Activated CD4-positive, CD25-positive, alpha-beta regulatory T cell (primary cell): ENCODE data around the gene TMED5.
"Not testable (repeated sequence)": the region's sequence is repeated elsewhere in the genome, so short reads cannot be mapped to it uniquely, and the experiment has no call there.

Source experiments
- DNase-seq, 4 experiments: peaks; one replicate each; lab custom pipeline; 2025; lab: John Stamatoyannopoulos, UW

The TMED5 gene

DNA sequence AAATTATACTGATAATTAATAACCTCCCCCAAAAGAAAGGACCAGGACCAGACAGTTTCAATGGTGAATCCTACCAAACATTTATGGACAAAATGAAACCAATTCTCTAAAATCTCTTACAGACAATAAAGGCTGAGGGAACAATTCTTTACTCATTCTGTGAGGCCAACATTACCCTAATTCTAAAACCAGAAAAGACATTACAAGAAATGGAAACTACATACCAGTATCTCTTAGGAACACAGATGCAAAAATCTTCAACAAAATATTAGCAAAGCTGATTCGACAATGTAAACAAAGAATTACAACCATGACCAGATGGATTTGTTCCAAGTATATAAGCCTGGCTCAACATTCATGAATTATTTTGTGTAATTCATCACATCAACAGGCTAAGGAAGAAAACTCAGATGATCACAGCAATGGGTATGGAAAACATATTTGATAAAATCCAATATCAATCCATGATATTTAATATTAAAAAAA, 8.6 kb downstream of the TMED5 start:
- no peak for DNase-seq

DNA sequence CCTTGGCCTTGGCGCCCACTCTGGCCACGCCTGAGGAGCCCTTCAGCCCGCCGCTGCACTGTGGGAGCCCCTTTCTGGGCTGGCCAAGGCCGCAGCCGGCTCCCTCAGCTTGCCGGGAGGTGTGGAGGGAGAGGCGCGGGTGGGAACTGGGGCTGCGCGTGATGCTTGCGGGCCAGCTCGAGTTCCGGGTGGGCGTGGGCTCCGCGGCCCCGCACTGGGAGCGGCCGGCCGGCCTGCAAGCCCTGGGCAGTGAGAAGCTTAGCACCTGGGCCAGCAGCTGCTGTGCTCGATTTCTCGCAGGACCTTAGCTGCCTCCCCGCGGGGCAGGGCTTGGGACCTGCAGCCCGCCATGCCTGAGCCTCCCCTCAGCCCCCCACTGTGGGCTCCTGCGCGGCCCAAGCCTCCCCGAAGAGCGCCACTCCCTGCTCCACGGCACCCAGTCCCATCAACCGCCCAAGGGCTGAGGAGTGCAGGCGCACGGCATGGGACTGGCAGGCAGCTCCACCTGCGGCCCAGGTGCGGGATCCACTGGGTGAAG, 10.0 kb downstream of the TMED5 start:
- not testable (repeated sequence) for DNase-seq

DNA sequence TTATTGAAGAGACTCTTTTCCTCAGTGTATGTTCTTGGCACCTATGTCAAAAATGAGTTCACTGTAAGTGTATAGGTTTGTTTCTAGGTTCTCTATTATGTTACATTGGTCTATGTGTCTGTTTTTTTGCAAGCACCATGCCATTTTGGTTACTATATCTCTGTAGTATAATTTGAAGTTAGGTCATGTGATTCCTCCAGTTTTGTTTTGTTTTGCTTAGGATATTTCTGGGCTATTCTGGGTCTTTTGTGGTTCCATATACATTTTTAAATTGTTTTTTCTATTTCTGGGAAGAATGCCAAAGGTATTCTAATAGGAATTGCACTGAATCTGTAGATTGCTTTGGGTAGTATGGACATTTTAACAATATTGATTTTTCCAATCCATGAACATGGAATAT, 13.2 kb downstream of the TMED5 start:
- no peak for DNase-seq

DNA sequence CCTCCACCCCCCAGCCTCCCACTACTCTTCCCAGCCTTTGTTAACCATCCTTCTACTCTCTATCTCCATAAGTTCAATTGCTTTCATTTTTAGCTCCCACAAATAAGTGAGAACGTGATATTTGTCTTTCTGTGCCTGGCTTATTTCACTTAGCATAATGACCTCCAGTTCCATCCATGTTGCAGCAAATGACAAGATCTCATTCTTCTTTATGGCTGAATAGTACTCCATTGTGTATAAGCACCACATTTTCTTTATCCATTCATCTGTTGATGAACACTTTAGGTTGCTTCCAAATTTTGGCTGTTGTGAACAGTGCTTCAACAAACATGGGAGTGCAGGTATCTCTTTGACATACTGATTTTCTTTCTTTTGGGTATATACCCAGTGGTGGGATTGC, 14.3 kb downstream of the TMED5 start:
- DNase-seq, result not testable (repeated sequence)

DNA sequence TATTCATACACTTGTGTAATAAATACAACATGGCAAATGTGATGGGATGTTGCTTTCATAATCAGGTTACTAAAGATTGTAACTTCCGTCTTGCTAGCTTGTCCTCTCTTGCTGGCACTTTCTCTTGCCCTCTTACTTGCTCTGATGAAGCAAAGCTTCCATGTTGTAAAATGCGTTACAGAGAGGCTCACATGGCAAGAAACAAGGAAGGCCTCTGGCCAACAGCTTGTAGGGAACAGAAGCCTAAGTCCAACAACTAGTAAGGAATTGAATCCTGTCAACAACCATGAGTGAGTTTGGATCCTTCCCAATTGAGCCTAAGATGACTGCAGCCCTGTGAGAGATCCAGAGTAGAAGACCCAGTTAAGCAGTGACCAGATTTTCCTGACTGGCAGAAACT, 15.4 kb downstream of the TMED5 start:
- DNase-seq, result no peak

DNA sequence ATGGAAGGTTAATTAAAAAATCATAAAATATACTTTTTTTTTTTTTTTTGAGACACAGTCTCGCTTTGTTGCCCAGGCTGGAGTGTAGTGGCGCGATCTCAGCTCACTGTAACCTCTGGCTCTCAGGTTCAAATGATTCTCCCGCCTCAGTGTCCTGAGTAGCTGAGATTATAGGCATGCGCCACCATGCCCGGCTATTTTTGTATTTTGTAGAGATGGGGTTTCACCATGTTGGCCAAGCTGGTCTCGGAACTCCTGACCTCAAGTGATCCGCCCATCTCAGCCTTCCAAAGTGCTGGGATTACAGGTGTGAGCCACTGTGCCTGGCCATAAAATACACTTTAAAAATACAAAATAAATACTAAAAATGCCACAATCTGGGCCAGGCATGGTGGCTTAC, 16.9 kb downstream of the TMED5 start:
- not testable (repeated sequence) for DNase-seq

DNA sequence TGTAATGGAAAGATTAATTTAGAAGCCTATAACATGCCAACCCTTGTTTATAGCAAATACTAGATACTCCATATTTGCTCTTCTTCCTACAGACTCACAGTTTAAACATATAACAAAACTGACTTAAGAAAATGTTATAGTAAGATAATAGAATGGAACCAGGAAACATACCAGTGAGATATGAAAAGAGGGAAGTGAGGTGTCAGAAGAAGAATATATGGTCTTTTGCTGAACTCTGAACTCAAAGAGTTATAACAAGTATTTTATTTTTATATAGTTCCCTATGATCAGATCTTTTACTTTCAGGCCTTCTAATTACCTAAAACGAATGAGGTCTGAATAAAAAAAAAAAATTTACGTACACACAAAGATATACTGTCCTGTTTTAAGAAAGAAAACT, 20.9 kb downstream of the TMED5 start:
- DNase-seq, result no peak

DNA sequence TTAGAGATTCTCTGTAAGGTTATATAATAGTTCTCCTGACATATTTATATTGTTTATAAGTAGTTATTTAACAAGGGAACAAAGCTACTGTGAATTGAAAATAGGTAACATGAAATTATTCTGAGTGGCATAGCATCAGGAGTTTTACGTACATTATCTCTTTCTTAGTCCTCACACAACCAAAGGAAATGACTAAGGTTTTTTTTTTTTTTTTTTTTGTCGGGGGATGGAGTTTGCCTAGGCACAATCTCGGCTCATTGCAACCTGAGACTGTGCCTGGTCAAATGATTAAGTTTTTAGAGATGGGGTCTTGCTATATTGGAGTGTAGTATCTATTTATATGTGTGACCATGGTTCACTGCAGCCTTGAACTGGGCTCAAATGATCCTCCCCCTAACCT, 24.9 kb downstream of the TMED5 start:
- no peak for DNase-seq

DNA sequence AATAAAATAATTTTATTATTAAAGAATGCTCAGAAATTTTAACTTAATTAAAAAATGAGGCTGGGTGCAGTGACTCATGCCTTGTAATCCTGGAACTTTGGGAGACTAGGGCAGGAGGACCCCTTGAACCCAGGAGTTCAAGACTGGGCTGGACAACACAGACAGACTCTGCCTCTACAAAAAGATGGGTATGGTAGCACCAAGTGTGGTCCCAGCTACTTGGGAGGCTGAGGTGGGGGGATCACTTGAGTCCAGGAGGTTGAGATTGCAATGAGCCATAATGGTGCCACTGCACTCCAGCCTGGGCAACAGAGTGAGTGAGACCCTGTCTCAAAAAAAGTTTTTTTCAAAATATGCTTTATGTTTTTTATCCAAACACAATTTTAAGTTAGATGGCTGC, 25.3 kb downstream of the TMED5 start:
- DNase-seq, result no peak

DNA sequence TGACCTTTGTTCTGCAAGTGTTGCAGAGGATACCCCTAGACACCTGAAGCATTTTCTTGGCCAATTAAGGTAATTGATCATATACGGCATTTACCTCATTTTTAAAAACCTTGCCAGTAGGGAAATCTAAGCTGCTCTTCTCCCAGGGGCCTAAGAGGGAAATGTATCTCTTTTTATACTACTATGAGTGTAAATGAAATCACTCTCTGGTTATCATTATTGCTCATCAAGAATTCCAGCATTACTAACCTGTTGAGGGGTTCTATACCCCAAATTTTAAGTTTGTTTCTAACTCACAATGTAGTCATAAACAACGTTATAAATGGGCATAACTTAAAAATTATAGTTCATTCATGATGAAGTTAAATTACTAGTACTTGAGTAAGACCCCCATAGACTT, 27.4 kb downstream of the TMED5 start:
- DNase-seq, result no peak

DNA sequence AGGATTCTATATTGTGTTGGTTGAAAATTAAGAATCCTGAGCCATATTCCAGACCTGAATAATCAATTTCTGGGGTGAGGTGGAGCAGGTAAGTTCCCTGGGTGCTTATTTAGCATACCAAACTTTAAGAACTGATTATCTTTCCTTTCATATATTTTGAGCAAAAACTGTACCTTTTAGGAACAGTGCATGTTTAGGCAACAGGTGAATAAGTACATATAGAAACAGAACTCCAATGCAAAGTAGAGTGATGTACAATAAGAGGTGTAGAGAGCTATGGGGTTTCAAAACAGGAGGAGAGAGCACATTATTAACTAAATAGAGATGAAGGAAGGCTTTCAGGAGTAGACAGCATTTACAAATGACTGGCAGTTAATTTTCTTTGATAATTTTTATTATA, 28.7 kb downstream of the TMED5 start:
- no peak for DNase-seq

DNA sequence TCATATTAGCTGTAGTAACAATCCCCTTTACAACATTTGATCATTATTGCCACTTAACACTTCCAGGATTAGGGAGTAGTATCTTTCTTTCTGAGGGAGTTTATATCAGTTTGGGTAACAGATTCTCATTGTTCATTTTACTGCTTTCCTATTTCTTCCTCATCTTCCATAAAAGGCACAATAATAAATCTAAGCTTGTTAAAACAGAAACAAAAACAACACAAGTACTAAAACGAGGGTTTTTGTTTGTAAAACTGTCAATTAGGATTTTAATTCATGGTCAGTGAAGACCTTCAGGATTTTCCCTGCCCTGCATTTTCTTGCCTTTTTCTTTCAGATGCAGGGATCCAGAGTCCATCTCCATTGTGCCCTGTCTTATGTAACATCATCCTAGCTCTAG, 29.5 kb downstream of the TMED5 start:
- no peak for DNase-seq

DNA sequence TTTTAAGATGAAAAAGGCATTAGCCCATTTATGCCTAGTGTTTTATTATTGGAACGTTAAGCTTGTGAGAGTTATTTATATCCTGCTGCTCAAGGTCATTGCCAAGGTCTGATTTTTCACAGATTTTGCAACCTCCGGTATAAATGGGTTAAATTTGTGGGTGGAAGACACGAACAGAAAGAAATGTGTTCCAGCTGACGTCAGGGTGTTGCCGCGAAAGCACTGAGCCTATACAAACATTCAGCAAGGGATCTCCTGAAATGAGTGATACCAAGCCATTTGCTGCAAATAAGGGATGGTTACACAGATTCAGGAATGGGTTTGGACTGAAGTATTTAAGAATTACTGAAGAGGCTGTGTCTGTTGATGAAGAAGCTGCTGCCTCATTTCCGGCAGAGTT, 32.2 kb downstream of the TMED5 start:
- DNase-seq, result no peak

DNA sequence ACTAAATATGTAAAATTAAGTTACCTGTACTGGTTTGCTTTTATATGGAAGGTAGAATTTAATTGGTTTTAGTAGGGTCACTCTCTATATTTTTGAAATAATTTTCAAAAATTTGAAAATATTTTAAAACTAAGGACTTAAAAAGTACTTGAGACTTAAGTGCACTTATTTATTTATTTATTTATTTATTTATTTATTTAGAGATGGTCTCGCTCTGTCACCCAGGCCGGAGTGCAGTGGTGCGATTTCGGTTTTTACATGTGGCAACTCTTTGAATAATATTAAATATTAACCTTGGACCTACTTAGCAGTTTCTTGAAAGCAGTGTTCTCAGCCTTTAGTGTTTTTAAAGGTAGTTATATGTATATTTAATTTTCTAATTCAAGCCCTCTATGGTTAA, 36.4 kb downstream of the TMED5 start:
- DNase-seq, result no peak

DNA sequence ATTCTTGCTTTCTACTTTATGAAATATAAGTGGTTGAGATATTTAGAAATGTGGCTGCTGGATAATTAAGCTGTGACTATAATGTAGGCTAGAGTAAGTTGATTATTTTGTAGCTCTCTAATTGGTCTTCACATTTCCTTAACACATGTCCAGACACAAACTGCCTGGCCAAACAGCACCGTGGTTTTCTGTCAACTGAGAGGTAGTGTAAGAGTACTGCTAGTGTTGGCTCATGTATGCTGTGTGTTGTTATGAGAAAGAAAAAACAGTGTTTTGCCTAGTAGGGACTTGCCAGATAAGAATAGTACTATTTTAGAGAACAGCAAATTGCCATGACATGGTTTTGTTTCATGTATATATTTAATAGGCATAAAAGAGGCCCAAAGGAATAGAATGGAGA, 37.1 kb downstream of the TMED5 start:
- no peak for DNase-seq

DNA sequence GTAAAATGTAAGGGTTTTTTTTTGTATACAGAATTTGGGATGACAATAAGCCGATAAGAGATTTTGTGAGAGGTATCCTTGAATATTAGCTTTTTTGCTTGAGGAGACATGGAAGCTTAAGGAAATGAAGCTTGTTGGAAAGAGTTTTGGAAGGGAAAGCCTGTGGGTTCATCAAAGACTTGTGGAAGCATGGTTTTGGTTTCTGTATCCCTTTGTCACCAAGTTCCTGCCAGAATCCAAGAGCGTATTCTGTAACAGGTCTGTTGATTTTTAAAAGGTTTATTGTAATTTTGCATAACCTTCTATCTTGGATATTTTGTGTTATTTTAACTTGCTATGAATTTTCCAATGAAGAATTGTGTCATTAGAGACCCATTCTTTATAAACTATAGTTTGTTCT, 38.1 kb downstream of the TMED5 start:
- DNase-seq, result no peak

DNA sequence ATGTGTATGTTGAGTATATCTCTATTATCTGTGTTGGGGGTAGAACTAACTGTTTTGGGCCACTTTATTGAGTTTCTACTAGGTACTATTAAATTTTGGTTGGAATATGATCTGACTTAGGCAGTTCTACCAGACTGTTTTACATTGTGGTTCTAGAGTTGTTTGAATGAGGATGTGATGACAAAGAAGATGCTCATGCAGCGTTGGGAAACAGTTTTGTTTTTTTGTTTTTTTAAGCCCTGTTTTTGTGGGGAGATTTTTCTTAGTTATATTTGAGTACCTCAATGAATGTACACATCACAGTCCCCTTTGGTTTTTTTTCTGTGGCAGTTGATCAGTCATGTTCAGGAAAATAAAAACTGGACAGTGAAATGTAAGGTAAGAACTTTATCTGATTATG, 40.1 kb downstream of the TMED5 start:
- no peak for DNase-seq

DNA sequence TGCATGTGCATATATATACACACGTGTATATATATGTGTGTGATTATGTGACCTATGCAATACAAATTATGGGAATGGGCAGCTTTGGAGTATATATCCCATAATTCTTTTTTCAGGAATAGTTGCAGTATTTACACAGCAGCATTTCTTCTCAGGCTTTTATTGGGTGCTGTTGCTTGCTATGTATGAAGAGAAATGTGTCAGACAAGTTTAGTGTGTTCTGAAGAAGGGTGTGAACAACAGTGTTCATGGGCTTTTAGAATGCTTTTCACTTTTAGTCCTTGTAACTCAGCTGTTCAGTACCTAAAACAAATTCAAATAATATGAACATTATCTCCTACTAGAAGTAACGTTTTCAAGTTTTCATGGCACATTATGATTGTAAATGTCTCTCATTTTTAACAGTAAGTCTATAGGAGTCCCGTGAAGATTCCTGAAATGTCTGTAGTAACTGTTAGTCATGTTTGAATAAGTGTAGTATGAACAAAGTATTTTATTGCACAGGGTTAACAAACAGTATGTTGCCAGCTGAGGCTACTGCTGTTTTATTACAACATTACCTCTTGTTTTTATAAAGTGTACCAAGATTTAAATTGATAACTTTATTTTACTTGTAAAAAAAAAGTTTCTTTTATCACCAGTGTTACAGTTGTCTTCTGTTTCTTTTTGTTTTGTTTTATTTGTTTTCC, 42.5 kb downstream of the TMED5 start:
- DNase-seq, result no peak

DNA sequence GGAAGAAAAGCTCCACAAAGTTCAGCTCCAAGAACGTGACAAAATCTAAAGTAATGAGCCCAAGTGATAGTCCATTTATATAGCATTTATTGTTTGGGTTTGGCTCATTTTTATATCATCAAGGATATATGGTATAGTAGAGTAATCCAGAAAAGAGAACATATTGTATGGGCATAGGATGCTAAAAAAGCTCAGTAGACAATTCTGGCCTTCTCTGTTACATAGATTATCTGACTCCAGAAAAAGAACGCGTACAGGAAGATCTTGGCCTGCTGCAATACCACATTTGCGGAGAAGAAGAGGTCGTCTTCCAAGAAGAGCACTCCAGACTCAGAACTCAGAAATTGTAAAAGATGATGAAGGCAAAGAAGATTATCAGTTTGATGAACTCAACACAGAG, 43.8 kb downstream of the TMED5 start:
- DNase-seq, result no peak

DNA sequence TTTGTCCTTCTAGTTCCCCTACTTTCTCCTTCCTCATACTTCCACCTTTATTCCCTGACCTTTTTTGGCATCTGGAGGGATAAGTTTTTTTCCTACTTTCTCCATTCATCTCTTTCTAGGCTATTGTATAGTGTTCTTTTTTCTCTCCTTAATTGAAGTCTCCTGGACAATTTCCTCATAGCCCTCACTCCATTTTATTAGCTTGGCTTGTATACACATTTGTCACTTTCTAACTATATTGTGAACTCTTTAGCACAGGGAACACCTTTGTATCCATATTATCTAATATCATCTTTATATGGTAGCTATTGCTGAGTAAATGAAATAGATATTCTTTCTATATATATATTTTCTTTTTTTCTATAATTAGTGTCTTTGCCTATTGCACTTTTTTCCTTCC, 47.6 kb downstream of the TMED5 start:
- DNase-seq, result no peak

DNA sequence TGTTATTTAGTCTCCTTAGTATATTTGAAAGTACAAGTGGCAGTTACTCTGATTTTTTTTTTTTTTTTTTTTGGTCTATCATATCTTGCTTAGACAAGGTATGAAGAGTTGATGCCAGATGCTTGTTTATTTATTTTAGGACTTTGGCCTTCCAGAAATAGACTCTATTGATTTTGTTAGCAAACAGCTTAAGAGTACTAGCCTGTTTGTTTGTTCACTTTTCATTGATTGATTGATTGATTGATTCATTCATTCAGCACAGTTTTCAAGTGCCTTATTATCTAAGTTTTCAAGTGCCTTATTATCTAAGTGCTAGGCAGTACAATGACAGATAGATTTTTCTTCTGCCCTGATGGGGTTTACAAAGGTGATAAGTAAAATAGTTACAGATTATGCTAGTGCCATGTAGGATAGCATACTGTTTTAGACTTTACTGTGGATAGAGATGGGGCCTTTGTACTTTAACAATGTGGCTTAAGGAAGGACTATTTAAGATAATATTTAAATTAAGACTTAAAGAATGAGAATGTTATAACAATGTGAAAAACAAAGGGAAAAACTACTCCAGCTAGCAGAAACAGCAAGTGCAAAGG, 50.6 kb downstream of the TMED5 start:
- no peak for DNase-seq

DNA sequence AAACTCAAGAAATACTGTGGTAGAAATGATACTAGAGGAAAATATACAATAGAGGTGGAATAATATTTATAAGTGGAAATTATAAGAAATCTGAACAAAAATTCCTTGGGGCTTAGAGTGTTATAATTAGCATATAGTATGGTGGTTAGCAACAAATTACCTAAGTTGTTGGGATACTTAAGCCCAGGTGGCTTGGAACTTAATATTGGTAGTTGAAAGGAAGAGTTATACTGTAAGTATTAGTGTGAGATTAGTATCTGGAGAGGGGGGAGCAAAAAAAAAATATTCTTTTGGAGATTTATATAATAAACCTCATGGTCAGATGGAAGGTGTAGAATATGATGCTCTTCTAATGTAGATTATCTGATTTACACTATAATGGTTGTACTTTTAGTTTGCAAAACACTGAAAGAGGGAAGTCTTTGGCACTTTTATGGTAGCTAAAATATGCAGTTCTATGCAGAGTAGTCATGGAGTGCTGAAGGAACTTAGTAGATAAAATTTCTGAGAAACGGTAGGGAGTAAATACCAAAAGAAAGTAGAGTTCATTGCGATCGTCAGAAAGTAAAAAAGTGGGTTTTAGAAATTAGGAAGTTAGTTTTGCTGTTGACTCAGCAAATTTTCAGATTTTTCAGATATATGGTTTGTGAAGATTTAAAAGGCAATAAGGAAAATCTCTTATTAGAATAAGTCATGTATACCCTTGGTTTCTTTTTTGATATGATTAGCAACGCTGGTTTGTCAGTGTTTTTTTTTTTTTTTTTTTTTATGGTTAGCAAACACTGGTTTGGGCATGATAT, 55.5 kb downstream of the TMED5 start:
- no peak for DNase-seq

DNA sequence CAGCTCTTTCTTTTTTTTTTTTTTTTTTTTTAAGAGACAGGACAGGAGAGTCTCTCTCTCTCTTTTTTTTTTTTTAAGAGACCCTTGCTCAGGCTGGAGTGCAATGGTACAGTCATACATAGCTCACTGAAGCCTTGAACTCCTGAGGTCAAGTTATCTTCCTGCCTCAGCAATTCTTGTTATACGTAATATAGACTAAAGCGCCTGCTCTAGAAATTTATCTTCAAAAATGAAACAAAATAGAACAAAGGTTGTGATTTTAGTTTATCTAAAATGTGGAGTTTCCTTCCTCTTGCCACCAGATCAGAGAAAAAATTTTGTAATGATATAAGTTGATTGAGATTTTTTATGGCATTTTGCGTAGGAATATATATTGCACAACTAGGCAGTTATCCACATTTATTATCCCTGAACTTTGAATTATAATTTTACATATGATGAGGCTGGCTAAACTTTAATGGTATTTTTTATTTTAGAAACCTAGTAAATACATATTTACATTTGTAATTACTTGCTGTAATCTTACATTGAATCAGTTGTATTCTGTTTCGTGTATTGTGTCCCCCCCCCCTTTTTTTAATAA, 56.9 kb downstream of the TMED5 start:
- DNase-seq, result no peak
